Measurements from ENCODE around the gene CDNF.
A peak's percentile ranks its signal among the peaks of the same experiment; 100 is the strongest.
"Not testable (repeated sequence)": the region's sequence is repeated elsewhere in the genome, so short reads cannot be mapped to it uniquely, and the experiment has no call there.

Gene CDNF

GRCh38 chr10:14837757-14838581, at the start of gene CDNF, which contains the start of the genes HSPA14 and MSANTD7:
Gene CDNF, minus strand, starts transcription at chr10:14838037. Its CDS starts 91 bp downstream, at chr10:14837946.
Gene HSPA14, plus strand, starts transcription at chr10:14838306. Its CDS starts 97 bp downstream, at chr10:14838403.
Gene MSANTD7, plus strand, starts transcription at chr10:14838306. Its CDS starts 3,979 bp downstream, at chr10:14842285.
- DNase-seq: peak; percentile 98

GRCh38 chr10:14884082-14884481, 46.2 kb upstream of the CDNF start:
- no peak for DNase-seq

GRCh38 chr10:14880229-14880628, 42.4 kb upstream of the CDNF start:
- no peak for DNase-seq

- no peak for DNase-seq
Measured at GRCh38 chr10:14879928-14880193, 42.0 kb upstream of the CDNF start.

GRCh38 chr10:14879124-14879927, 41.5 kb upstream of the CDNF start:
- peak; percentile 25 for DNase-seq

GRCh38 chr10:14878266-14879123, 40.7 kb upstream of the CDNF start, which contains the start of gene SUV39H2:
Gene SUV39H2, plus strand, starts transcription at chr10:14878866. Its CDS starts 23 bp downstream, at chr10:14878889.
- DNase-seq: peak; percentile 84

- no peak for DNase-seq
Measured at GRCh38 chr10:14876764-14877163, 38.9 kb upstream of the CDNF start.

GRCh38 chr10:14875941-14876340, 38.1 kb upstream of the CDNF start:
- no peak for DNase-seq

GRCh38 chr10:14873090-14873760, 35.4 kb upstream of the CDNF start:
- DNase-seq: no peak

- DNase-seq: not testable (repeated sequence)
Measured at GRCh38 chr10:14864871-14865270, 27.0 kb upstream of the CDNF start.

- DNase-seq: not testable (repeated sequence)
Measured at GRCh38 chr10:14864466-14864865, 26.6 kb upstream of the CDNF start.

- no peak for DNase-seq
Measured at GRCh38 chr10:14860791-14861190, 23.0 kb upstream of the CDNF start.

GRCh38 chr10:14859775-14860174, 21.9 kb upstream of the CDNF start:
- DNase-seq: no peak

- DNase-seq: no peak
Measured at GRCh38 chr10:14859043-14859442, 21.2 kb upstream of the CDNF start.

- no peak for DNase-seq
Measured at GRCh38 chr10:14858338-14858960, 20.6 kb upstream of the CDNF start.

- no peak for DNase-seq
Measured at GRCh38 chr10:14855453-14855852, 17.6 kb upstream of the CDNF start.

- DNase-seq: no peak
Measured at GRCh38 chr10:14852236-14852635, 14.4 kb upstream of the CDNF start.

GRCh38 chr10:14844948-14845347, 7.1 kb upstream of the CDNF start:
- DNase-seq: no peak

- no peak for DNase-seq
Measured at GRCh38 chr10:14843327-14843988, 5.6 kb upstream of the CDNF start.

- DNase-seq: no peak
Measured at GRCh38 chr10:14840178-14840577, 2.3 kb upstream of the CDNF start.

GRCh38 chr10:14839305-14839695, 1.5 kb upstream of the CDNF start:
- DNase-seq: no peak
